ENCODE data around the gene OFD1. TPM values are rescaled to one million over a fixed set of nuclear protein-coding genes. Genes with fewer than 3 reads are reported as not detected.

Gene OFD1
- total and polyA plus RNA-seq, 2 of the 8 experiments (the other 6 are each of a cell fraction or from before 2014, with no cell fraction given) = 8.0 to 23.4 TPM

GRCh38 chrX:13763489-13763888 is 28.9 kb downstream of the OFD1 start (continued):
- TF ChIP-seq TAF7 (optimal IDR thresholded peaks at IDR 0.05; ENCODE audit: borderline replicate concordance, low read depth, low read length) (no peak), NRF1 (IDR thresholded peaks at IDR 0.05; ENCODE audit: low read depth, low read length) (no peak), POU5F1 (IDR thresholded peaks at IDR 0.05; ENCODE audit: low read depth, low read length) (no peak), CTCF (IDR thresholded peaks at IDR 0.05; ENCODE audit: control extremely low read depth in 1 of 3, insufficient read depth in 1 of 3, low read depth in 1 of 3, low read length in 3 of 3) (no peak), CBX5 (IDR thresholded peaks at IDR 0.05; ENCODE audit: low read depth, low read length) (no peak)

All from H1 (cell line).